Psoas muscle (tissue), 8 donors: ENCODE data around the gene SLC9A2. TPM values are rescaled to one million over a fixed set of nuclear protein-coding genes. Genes with fewer than 3 reads are reported as not detected.

Source experiments
- ATAC-seq, 4 donors: fragments of 200-7000 bp; cut with Tn5 transposase; one replicate each; pipeline ENCODE4 v1.9.1; 2020; ENCODE audit warnings: moderate library complexity in 3 of 4, mild to moderate bottlenecking in 2 of 4
- DNase-seq, 2 donors: peaks; one replicate each; pipeline ENCODE4 v3.0.0-alpha.2; 2020
- H3K27ac ChIP-seq: fragments of 200-600 bp; one replicate; pipeline ENCODE4 v1.8.0; 2022
- H3K27me3 ChIP-seq, 3 donors: fragments of 200-600 bp in 1 of 3; one replicate each; pipeline versions ENCODE4 v1.6.1 to v1.8.0; 2013 to 2022; ENCODE audit warnings: low read length in 2 of 3, mild to moderate bottlenecking in 2 of 3, moderate library complexity in 1 of 3; ENCODE audit not compliant: insufficient read depth in 3 of 3
- H3K36me3 ChIP-seq, 2 donors: fragments of 200-600 bp in 1 of 2; one replicate each; pipeline versions ENCODE4 v1.6.1 to v1.8.0; 2013 to 2022; ENCODE audit warnings: low read depth in 1 of 2, mild to moderate bottlenecking in 1 of 2, moderate library complexity in 1 of 2; ENCODE audit not compliant: insufficient read depth in 1 of 2
- H3K4me1 ChIP-seq: fragments of 200-600 bp; one replicate; pipeline ENCODE4 v1.8.0; 2022
- H3K4me3 ChIP-seq: fragments of 200-600 bp; one replicate; pipeline ENCODE4 v1.8.0; 2022; ENCODE audit warnings: mild to moderate bottlenecking
- H3K9me3 ChIP-seq: fragments of 200-600 bp; one replicate; pipeline ENCODE4 v1.8.0; 2022
- CTCF ChIP-seq: fragments of 200-600 bp; IDR thresholded peaks from one replicate; pipeline ENCODE4 v1.8.0; 2022; ENCODE audit warnings: antibody characterized with exemption
- WGBS, 3 donors: extraction: QIAGEN DNeasy Blood & Tissue Kit; methylation state at CpG; one replicate each; pipeline versions ENCODE4 v1.1.6 to v1.1.7; 2013; 5-methylcytosine and 5-hydroxymethylcytosine counted together
- intact Hi-C, 2 donors: fragments of 100-400 bp; cut with DNase I; formaldehyde crosslinking; loops; one replicate each; pipeline versions ENCODE4 v1.11.0 to v1.14.2; 2022
- long read RNA-seq, 2 donors: library from polyadenylated mRNA; unstranded; transcript quantifications; one replicate each; pipeline ENCODE4 v2.0.0, GENCODE V29; 2021
- polyA plus RNA-seq, 3 donors: library from polyadenylated mRNA; stranded (reverse); fragments of 200-250 nt; gene quantifications; one replicate each; pipeline ENCODE4 v1.2.3, GENCODE V29; 2013
- total RNA-seq, 4 donors: library from RNA; stranded (reverse); fragmentation: NEBNext Ultra II Directional in 2 of 4; extraction: Animal tissue kit (Norgen Biotek cat#: 25700) in 2 of 4; gene quantifications; one replicate each; pipeline versions ENCODE4 v1.2.1 to v1.2.4, GENCODE V29; 2021 to 2023
- donor health status: healthy with polysubstance abuse.
- donor health status: DM: no; HTN: no; CAD: no; lungs with moderate emphysema.
- donor health status: Bipolar disorder and iron deficiency.
- donor health status: healthy.
- donor health status: DM: yes; HTN: yes; CAD: no.
- donor health status: DM: no; HTN: no; CAD: no.
- donor health status: DM: no; HTN: no; CAD: no.
- donor health status: DM: yes; HTN: yes; CAD: no.

Gene SLC9A2
- total RNA-seq (1 to 10 TPM; 4.8 to 9.3 (median 8.1) TPM), polyA plus RNA-seq (1 to 10 TPM in 2 of 3 donors, under 1 TPM in 1; 0.81 to 6.3 (median 2.4) TPM)
- long read RNA-seq, donor 1, full-length matches to known transcripts = 3 of 6 reads
- long read RNA-seq, donor 1, partial matches to known transcripts = 1 of 6 reads
- long read RNA-seq, donor 1, other reads (novel, unspliced or antisense) = 2 of 6 reads
- long read RNA-seq, donor 2, full-length matches to known transcripts = 10 of 12 reads
- long read RNA-seq, donor 2, partial matches to known transcripts = 0 of 12 reads
- long read RNA-seq, donor 2, other reads (novel, unspliced or antisense) = 2 of 12 reads

- TF ChIP-seq CTCF = no peak
- intact Hi-C loops = loop anchor here (5.0 to 10.0 kb wide), 3 partner anchors 85 to 147 kb away; partner anchors contain the start of gene SLC9A4 (in 1 of the 2)
- H3K27ac ChIP-seq = peak within 1 kb of the TSS; percentile 80
- no peaks in the 10 kb centered on the region for H3K4me1 ChIP-seq
- H3K4me3 ChIP-seq = peak within 1 kb of the TSS; percentile 83
- 2 to 4% (median 2%) methylated on average over 61 to 85 of the region's 85 CpGs for WGBS, 3 donors
- DNase-seq = peak; percentile 47 to 85
- H3K36me3 ChIP-seq = no peaks in the 10 kb centered on the region
- peak; percentile 83 to 88 (median 87) for ATAC-seq
- H3K9me3 ChIP-seq = no peaks in the 10 kb centered on the region
- no peaks in the 10 kb centered on the region for H3K27me3 ChIP-seq
Measured at GRCh38 chr2:102619414-102620319, at the start of gene SLC9A2. Gene SLC9A2 (plus strand): TSS chr2:102619553. CDS start chr2:102619849, 296 bp downstream.

- H3K27ac ChIP-seq = no peak overlapping the region
- H3K27me3 ChIP-seq = no peaks in the 10 kb centered on the region
- intact Hi-C loops = no loop called here
- DNase-seq (no peak), ATAC-seq (no peak)
- no peak overlapping the region for H3K4me3 ChIP-seq
- TF ChIP-seq CTCF = no peak
- H3K9me3 ChIP-seq = peaks cover 15% of the 10 kb centered on the region
- H3K36me3 ChIP-seq = no peaks in the 10 kb centered on the region
- no peaks in the 10 kb centered on the region for H3K4me1 ChIP-seq
- WGBS, 3 donors = 91 to 98% (median 97%) methylated on average over 1 of the region's 1 CpG
Measured at GRCh38 chr2:102575888-102576287, 43.5 kb upstream of the SLC9A2 start.

- ATAC-seq (no peak), DNase-seq (no peak)
- Histone ChIP-seq H3K4me3 (no peak overlapping the region), H3K4me1 (no peaks in the 10 kb centered on the region), H3K36me3 (no peaks in the 10 kb centered on the region), H3K27ac (no peak overlapping the region), H3K27me3 (no peaks in the 10 kb centered on the region), H3K9me3 (peaks cover 15% of the 10 kb centered on the region)
- TF ChIP-seq CTCF = no peak
- intact Hi-C loops = no loop called here
- WGBS, 3 donors = 78 to 86% (median 81%) methylated on average over 2 of the region's 2 CpGs
Measured at GRCh38 chr2:102578376-102578775, 41.0 kb upstream of the SLC9A2 start.

- H3K4me3 ChIP-seq = no peak overlapping the region
- H3K27ac ChIP-seq = no peak overlapping the region
- H3K27me3 ChIP-seq = no peaks in the 10 kb centered on the region
- no peak for ATAC-seq
- DNase-seq = no peak
- no peaks in the 10 kb centered on the region for H3K9me3 ChIP-seq
- H3K36me3 ChIP-seq = no peaks in the 10 kb centered on the region
- no peak for TF ChIP-seq CTCF
- intact Hi-C loops = no loop called here
- H3K4me1 ChIP-seq = no peaks in the 10 kb centered on the region
Measured at GRCh38 chr2:102581911-102582310, 37.4 kb upstream of the SLC9A2 start.
